Fibroblast of the conjunctiva (primary cell): ENCODE results near the gene IL6ST.
"Not testable (repeated sequence)": the region's sequence is repeated elsewhere in the genome, so short reads cannot be mapped to it uniquely, and the experiment has no call there.

Source experiments
- DNase-seq: peaks from one replicate; pipeline ENCODE4 v3.0.0-alpha.2; 2010; ENCODE audit warnings: low read depth

The IL6ST gene

DNA sequence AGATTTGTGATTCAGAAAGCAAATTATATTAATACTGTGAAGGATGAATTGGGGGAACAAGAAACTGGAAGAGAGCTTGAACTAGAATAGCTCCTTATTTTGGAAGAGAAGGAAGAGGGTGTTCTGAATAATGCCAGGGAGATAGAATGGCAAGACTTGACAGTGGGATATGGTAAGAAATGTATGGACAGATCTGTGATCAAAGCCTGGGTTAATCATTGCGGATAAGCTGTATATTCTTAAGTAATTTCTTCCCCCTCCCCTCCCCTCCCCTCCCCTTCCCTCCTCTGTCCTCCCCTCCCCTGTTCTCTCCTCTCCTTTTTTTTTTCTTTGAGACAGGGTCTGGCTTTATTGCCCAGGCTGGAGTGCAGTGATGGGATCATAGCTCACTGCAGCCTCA, 10.1 kb upstream of the IL6ST start:
- no peak for DNase-seq

GRCh38 chr5:56003679-56004078, 8.9 kb upstream of the IL6ST start:
- DNase-seq: peak; percentile 89

GRCh38 chr5:56003179-56003578, 8.4 kb upstream of the IL6ST start:
- no peak for DNase-seq

DNA sequence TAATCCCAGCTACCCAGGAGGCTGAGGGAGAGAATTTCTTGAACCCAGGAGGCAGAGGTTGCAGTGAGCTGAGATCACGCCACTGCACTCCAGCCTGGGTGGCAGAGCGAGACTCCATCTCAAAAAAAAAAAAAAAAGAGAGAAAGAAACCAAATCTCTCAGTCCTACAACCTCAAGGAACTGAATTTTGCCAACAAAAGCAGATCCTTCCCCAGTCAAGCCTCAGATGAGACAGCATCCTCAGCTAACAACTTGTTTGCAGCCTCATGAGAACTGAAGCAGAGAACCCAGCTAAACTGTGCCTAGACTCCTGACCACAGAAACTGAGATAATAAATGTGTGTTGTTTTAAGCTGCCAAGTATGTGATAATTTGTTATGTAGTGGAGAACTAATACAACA, 7.5 kb upstream of the IL6ST start:
- no peak for DNase-seq

DNA sequence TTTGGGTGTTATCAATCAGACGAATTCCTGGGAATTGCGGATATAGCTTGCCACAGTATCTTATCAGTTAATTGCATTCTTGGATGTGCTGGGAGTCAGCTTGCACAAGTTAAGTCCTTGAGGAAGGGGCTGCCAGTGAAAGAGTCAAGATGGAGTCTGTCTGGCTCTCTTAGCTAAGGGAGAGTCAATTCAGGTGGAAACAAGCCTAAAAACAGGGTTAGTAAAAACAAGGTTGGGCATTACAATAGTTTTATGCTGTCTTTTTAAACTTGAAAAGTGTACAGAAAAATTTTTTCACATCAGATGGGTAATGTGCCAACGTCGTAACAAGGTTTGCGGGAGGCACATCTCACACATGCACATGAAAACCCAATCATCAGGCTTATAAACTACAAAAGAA, 5.5 kb upstream of the IL6ST start:
- DNase-seq: not testable (repeated sequence)

GRCh38 chr5:55998966-55999365, 4.2 kb upstream of the IL6ST start:
- DNase-seq: no peak

DNA sequence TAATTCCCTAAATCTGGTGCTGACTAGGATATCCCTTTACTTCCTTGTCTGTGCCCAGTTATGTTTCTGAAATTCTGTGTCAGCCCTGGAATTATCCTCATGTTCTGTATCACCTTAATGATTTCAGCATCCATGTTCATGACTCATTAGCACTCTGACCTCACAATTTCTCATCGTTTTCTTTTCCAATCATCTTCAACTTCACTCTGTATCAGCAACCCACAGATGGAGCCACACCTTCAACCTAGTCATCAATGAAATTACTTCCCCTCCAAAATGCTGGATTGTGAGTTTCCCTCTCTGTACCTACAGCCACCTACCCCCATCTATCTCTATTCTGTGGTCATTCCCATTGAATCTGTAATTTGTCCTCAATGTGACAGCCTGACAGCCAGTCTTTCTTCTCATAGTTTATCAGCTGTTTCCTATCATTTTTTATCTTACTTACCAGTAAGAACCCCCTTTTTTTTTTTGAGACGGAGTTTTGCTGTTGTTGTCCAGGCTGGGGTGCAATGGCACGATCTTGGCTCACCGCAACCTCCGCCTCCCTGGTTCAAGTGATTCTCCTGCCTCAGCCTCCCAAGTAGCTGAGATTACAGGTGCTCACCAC, 3.1 kb upstream of the IL6ST start:
- DNase-seq: no peak

GRCh38 chr5:55994998-55995914, 493 bp upstream of the IL6ST start:
- DNase-seq: peak; percentile 96

- DNase-seq: no peak
Measured at GRCh38 chr5:55993731-55994494, 850 bp downstream of the IL6ST start.

GRCh38 chr5:55993013-55993412, 1.8 kb downstream of the IL6ST start:
- DNase-seq: no peak

DNA sequence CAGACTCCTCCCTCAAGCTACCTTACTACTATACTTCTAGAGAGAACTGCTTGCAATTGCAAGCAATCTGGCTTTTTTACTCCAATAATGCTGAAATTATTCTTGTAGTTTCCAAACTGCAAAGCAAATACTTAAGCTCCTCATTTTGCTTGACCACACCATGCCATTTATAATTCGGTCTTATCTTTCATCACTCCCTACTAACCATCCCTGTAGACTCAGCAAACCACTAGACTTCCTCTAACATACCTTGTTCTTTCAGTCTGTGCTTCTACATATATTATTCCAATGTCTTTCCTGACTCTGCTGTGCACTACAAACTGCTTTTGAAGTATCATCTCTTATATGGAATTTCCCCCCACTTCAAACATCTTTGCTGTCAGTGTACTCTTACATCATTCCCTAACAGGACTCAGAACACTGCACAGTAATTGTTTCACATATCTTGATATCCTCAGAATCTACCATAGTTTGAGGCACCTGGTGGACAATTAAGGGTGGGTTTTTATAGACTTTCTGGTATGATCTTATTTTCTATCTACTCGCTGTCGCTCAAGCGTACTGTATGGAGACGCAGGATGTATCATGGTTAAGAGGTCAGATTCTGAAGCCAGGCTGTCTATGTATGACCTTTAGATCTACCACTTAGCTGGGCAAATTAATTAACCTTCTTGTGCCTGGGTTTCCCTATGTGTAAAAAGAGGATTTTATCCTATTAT, 2.8 kb downstream of the IL6ST start:
- DNase-seq: no peak

DNA sequence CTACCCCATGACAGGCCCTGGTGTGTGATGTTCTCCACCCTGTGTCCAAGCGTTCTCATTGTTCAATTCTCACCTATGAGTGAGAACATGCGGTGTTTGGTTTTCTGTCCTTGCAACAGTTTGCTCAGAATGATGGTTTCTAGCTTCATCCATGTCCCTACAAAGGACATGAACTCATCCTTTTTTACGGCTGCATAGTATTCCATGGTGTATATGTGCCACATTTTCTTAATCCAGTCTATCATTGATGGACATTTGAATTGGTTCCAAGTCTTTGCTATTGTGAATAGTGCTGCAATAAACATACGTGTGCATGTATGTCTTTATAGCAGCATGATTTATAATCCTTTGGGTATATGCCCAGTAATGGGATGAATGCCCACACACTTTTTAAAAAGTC, 3.9 kb downstream of the IL6ST start:
- DNase-seq: not testable (repeated sequence)

DNA sequence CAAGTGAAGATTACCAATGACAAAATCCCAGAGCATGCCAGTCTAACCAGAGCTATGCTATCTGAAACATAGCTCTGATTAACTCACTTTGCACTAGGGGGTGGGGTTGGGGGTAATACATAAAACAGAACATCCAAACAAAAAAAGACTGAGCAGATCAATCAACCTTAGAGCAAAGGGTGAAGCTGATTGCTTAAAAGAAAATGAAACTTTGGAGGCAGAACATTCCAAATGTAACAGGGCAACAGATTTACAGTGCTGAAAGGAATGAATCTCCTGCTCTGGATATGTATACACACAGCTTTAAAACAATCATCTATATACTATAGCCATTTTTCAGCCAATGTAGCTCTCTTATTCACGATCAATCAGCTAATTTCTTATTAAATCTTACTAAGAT, 4.9 kb downstream of the IL6ST start:
- DNase-seq: no peak

DNA sequence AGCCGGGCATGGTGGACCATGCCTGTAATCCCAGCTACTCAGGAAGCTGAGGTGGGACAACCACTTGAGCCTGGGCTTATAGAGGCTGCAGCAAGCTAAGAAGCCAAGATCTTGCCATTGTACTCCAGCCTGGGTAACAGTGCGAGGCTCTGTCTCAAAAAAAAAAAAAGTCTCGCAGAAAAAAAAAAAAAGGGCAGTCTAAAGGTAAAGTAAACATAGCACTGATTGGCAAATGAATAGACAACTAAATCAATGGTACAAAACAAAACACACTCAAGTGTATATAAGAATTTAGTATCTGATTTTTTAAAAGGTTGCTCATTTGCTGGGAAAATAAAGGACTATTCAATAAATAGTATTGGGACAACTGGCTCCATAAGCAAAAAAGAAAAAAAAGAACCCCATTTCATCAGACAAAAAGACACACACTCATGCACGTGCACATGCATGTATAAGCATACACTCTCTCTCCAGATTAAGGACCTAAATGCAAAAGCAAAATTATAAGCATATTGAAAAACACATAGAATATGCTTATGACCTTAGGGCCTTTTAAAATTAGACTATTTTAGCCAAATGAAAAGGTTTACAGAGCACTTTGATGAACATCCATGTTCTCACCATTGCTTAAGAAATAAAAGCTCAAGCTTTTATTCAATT, 5.7 kb downstream of the IL6ST start:
- no peak for DNase-seq

DNA sequence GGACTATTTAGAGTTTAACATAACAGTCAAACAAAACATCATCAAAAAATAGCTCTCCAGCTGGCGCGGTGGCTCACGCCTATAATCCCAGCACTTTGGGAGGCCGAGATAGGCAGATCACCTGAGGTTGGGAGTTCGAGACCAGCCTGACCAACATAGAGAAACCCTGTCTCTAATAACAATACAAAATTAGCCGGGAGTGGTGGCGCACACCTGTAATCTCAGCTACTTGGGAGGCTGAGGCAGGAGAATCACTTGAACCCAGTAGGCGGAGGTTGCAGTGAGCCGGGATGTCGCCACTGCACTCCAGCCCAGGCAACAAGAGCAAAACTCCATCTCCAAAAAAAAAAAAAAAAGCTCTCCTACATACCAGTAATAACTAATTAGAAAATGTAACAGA, 6.3 kb downstream of the IL6ST start:
- DNase-seq: not testable (repeated sequence)

DNA sequence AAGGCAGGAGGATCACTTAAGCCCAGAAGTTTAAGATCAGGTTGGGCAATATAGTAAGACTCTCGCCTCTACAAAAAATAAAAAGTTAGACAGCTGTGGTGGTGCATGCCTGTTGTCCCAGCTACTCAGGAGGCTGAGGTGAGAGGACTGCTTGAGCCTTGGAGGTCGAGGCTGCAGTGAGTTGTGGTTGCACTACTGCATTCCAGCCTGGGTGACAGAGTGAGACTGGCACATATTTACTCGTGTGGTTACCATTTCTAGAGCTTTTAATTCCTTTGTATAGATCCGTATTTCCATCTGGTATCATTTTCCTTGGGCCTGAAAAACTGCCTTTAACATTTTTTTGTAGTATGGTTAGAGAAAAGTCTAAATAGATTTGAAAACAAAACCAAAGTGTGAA, 7.8 kb downstream of the IL6ST start:
- no peak for DNase-seq

DNA sequence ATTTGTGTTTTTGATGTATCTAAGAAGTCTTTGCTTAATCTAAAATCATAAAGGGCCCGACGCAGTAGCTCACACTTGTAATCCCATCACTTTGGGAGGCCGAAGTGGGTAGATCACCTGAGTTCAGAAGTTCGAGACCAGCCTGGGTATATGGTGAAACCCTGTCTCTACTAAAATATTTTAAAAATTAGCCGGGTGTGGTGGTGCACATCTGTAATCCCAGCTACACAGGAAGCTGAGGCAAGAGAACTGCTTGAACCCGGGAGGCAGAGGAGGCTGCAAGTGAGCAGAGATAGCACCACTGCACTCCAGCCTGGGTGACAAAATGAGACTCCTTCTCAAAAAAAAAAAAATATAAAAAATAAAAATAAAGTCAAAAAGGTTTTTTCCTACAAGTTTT, 9.6 kb downstream of the IL6ST start:
- no peak for DNase-seq

- no peak for DNase-seq
Measured at GRCh38 chr5:55983986-55984385, 10.8 kb downstream of the IL6ST start.

DNA sequence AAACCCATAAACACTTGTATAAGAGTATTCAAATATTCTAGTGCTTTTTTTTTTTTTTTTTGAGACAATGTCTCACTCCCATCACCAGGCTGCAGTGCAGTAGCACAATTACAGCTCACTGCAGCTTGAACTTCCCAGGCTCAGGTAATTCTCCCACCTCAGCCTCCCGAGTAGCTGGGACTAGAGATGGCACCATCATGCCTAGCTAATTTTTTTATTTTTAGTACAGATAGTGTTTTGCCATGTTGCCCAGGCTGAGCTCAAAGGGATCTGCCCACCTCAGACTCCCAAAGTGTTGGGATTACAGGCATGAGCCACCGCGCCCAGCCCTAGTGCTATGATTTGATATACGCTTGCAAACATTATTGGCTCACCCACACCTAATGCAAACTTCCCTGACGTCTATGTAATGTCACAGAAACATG, 11.8 kb downstream of the IL6ST start:
- no peak for DNase-seq

GRCh38 chr5:55973296-55973695, 21.5 kb downstream of the IL6ST start:
- DNase-seq: no peak

GRCh38 chr5:55969956-55970355, 24.8 kb downstream of the IL6ST start:
- DNase-seq: no peak

DNA sequence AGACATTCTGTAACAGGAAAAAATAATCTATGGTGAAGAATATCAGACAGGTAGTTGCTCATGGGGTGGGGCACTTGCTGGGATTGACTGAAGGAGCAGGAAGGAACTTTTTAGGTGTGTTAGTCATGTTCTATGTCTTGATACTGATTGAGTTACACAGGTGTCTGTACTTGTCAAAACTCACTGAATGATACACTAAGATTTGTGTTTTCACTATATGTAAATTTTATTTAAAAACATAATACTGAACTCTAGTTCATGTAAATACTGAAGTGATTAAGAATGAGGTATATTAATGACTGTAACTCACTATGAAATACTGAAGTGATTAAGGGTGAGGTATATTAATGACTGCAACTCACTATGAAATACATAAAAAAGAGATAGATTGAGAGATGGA, 28.5 kb downstream of the IL6ST start:
- no peak for DNase-seq
